Right ventricle myocardium inferior (tissue), 1 donor: Measurements from ENCODE around the gene GNA14. TPM values are rescaled to one million over a fixed set of nuclear protein-coding genes. Genes with fewer than 3 reads are reported as not detected.
"Not testable (repeated sequence)": the region's sequence is repeated elsewhere in the genome, so short reads cannot be mapped to it uniquely, and the experiment has no call there.

ENCODE experiments used
- ATAC-seq: fragments of 200-7000 bp; cut with Tn5 transposase; one replicate; pipeline ENCODE4 v1.9.1; 2020; ENCODE audit warnings: mild to moderate bottlenecking, moderate library complexity
- DNase-seq: peaks from one replicate; pipeline ENCODE4 v3.0.0; 2021; ENCODE audit errors: missing footprints
- intact Hi-C: fragments of 100-400 bp; cut with DNase I; formaldehyde crosslinking; loops from one replicate; pipeline ENCODE4 v1.11.0; 2022
- total RNA-seq: library from RNA; stranded (reverse); fragmentation: NEBNext Ultra II Directional; extraction: Animal tissue kit (Norgen Biotek cat#: 25700); gene quantifications from one replicate; pipeline ENCODE4 v1.2.1, GENCODE V29; 2021
- donor health status: DM: no; HTN: yes; CAD: no; lungs with severe emphysema.

The GNA14 gene
- total RNA-seq, 1 donor from 2014 or later = 2.6 TPM

GRCh38 chr9:77649109-77649812 is 1.1 kb upstream of the GNA14 start:
- intact Hi-C loops = loop anchor here (2.0 to 5.0 kb wide), 3 partner anchors 52 to 192 kb away; no protein-coding TSS in a partner anchor
- ATAC-seq (peak; percentile 9), DNase-seq (no peak)

- DNase-seq = peak; percentile 64
- peak; percentile 36 for ATAC-seq
- intact Hi-C loops = loop anchor here (2.0 to 5.0 kb wide), 3 partner anchors 50 to 191 kb away; no protein-coding TSS in a partner anchor
Observed at GRCh38 chr9:77647267-77648233, 572 bp downstream of the GNA14 start.

- intact Hi-C loops = no loop called here
- DNase-seq = no peak
- no peak for ATAC-seq
Observed at GRCh38 chr9:77643871-77644270, 4.3 kb downstream of the GNA14 start.

- intact Hi-C loops = no loop called here
- ATAC-seq (no peak), DNase-seq (no peak)
Observed at GRCh38 chr9:77640741-77641580, 7.2 kb downstream of the GNA14 start.

GRCh38 chr9:77632652-77633051 is 15.5 kb downstream of the GNA14 start:
- DNase-seq = no peak
- intact Hi-C loops = no loop called here
- no peak for ATAC-seq

GRCh38 chr9:77628864-77629263 is 19.3 kb downstream of the GNA14 start:
- intact Hi-C loops, DNase-seq, ATAC-seq: not testable (repeated sequence)

GRCh38 chr9:77616191-77616590 is 31.9 kb downstream of the GNA14 start:
- DNase-seq (no peak), ATAC-seq (no peak)
- intact Hi-C loops = no loop called here

GRCh38 chr9:77614645-77615044 is 33.5 kb downstream of the GNA14 start:
- intact Hi-C loops = no loop called here
- ATAC-seq (no peak), DNase-seq (no peak)

- ATAC-seq = no peak
- intact Hi-C loops = no loop called here
Observed at GRCh38 chr9:77606526-77606925, 41.6 kb downstream of the GNA14 start.

GRCh38 chr9:77605449-77606220 is 42.5 kb downstream of the GNA14 start:
- intact Hi-C loops = no loop called here
- ATAC-seq (no peak), DNase-seq (no peak)

More at GRCh38 chr9:77606526-77606925, 41.6 kb downstream of the GNA14 start:
- DNase-seq = no peak

- no peak for DNase-seq
- no peak for ATAC-seq
- intact Hi-C loops = no loop called here
Observed at GRCh38 chr9:77604316-77604715, 43.8 kb downstream of the GNA14 start.

GRCh38 chr9:77602852-77603251 is 45.3 kb downstream of the GNA14 start:
- intact Hi-C loops = no loop called here
- ATAC-seq (no peak), DNase-seq (no peak)

GRCh38 chr9:77601476-77602099 is 46.5 kb downstream of the GNA14 start:
- DNase-seq (peak; percentile 44), ATAC-seq (no peak)
- intact Hi-C loops = no loop called here

GRCh38 chr9:77600810-77601209 is 47.3 kb downstream of the GNA14 start:
- peak; percentile 16 for DNase-seq
- intact Hi-C loops = no loop called here
- no peak for ATAC-seq

GRCh38 chr9:77599492-77599891 is 48.6 kb downstream of the GNA14 start:
- ATAC-seq (no peak), DNase-seq (peak; percentile 50)
- intact Hi-C loops = loop anchor here (5.0 kb wide), 3 partner anchors 48 to 142 kb away; partner anchors contain the start of gene GNA14

GRCh38 chr9:77598991-77599390 is 49.1 kb downstream of the GNA14 start:
- no peak for DNase-seq
- ATAC-seq = no peak
- intact Hi-C loops = loop anchor here (5.0 kb wide), 3 partner anchors 48 to 142 kb away; partner anchors contain the start of gene GNA14

- intact Hi-C loops = loop anchor here (5.0 kb wide), 3 partner anchors 49 to 141 kb away; partner anchors contain the start of gene GNA14
- DNase-seq (no peak), ATAC-seq (peak; percentile 66)
Observed at GRCh38 chr9:77598524-77598923, 49.6 kb downstream of the GNA14 start.
